Measurements from ENCODE around the gene RBM12. TPM values are rescaled to one million over a fixed set of nuclear protein-coding genes. Genes with fewer than 3 reads are reported as not detected.

The RBM12 gene
- total RNA-seq, 1 experiment from 2014 or later = 125 TPM

GRCh38 chr20:35619196-35620095 lies 45.3 kb downstream of the RBM12 start (continued):
- TF ChIP-seq USF1 (CRISPR knock-in tag; IDR thresholded peaks at IDR 0.05) = peak; percentile 77; the same call in 1 of the 2 replicates
- peak; percentile 67 for TF ChIP-seq USF2 (CRISPR knock-in tag; IDR thresholded peaks at IDR 0.05)
- no peak for TF ChIP-seq KAT7 (CRISPR knock-in tag; IDR thresholded peaks at IDR 0.05; ENCODE audit: borderline replicate concordance)
- TF ChIP-seq RORB (CRISPR knock-in tag; IDR thresholded peaks at IDR 0.05) = no peak
- TF ChIP-seq ZNF423 (CRISPR knock-in tag; IDR thresholded peaks at IDR 0.05) = no peak
- TF ChIP-seq MAX (CRISPR knock-in tag; IDR thresholded peaks at IDR 0.05) = peak; percentile 96
- TF ChIP-seq ZNF232 (CRISPR knock-in tag; IDR thresholded peaks at IDR 0.05) = no peak
- no peak for TF ChIP-seq CREB1 (CRISPR knock-in tag; IDR thresholded peaks at IDR 0.05)
- TF ChIP-seq IRF1 (CRISPR knock-in tag; IDR thresholded peaks at IDR 0.05) = no peak
- no peak for TF ChIP-seq ZBTB21 (CRISPR knock-in tag; IDR thresholded peaks at IDR 0.05; ENCODE audit: borderline replicate concordance)
- 0 out of 2 replicates have a peak, but pooled peaks have one; percentile 51 for TF ChIP-seq PREB (CRISPR knock-in tag; IDR thresholded peaks at IDR 0.05; ENCODE audit: borderline replicate concordance)
- no peak for TF ChIP-seq ZNF219 (CRISPR knock-in tag; IDR thresholded peaks at IDR 0.05; ENCODE audit: borderline replicate concordance)
- peak; percentile 80 for TF ChIP-seq FOXP1 (CRISPR knock-in tag; IDR thresholded peaks at IDR 0.05; ENCODE audit: borderline replicate concordance)
- no peak for TF ChIP-seq ZNF121 (CRISPR knock-in tag; IDR thresholded peaks at IDR 0.05)
- TF ChIP-seq SP1 (CRISPR knock-in tag; conservative IDR thresholded peaks at IDR 0.05) = peak; percentile 69
- no peak for TF ChIP-seq JUN (CRISPR knock-in tag; IDR thresholded peaks at IDR 0.05)
- no peak for TF ChIP-seq ZBTB43 (CRISPR knock-in tag; IDR thresholded peaks at IDR 0.05)
- TF ChIP-seq EMX1 (CRISPR knock-in tag; IDR thresholded peaks at IDR 0.05) = no peak
- TF ChIP-seq STAT6 (CRISPR knock-in tag; conservative IDR thresholded peaks at IDR 0.05; ENCODE audit: low read depth) = no peak; the same call in 1 of the 2 replicates
- TF ChIP-seq ZSCAN18 (CRISPR knock-in tag; IDR thresholded peaks at IDR 0.05) = no peak
- TF ChIP-seq FOXJ3 (CRISPR knock-in tag; IDR thresholded peaks at IDR 0.05; ENCODE audit: borderline replicate concordance) = no peak
- TF ChIP-seq ZNF512 (CRISPR knock-in tag; IDR thresholded peaks at IDR 0.05; ENCODE audit: borderline replicate concordance) = no peak
- no peak for TF ChIP-seq ATF6 (CRISPR knock-in tag; IDR thresholded peaks at IDR 0.05)
- no peak for TF ChIP-seq ATF1 (CRISPR knock-in tag; IDR thresholded peaks at IDR 0.05)
